Measurements from ENCODE around the gene F7. TPM values are rescaled to one million over a fixed set of nuclear protein-coding genes. Genes with fewer than 3 reads are reported as not detected.

Gene F7
- total and polyA plus RNA-seq, 2 donors (not counting 1 experiment from before 2014, with no cell fraction given): not detected

- H3K27me3 ChIP-seq (ENCODE audit: control insufficient read depth, insufficient read depth, low read length): peaks cover 2% of the 10 kb centered on the region
- H3K9me3 ChIP-seq (ENCODE audit: control insufficient read depth, insufficient read depth, low read depth, low read length): no peaks in the 10 kb centered on the region
- no peaks in the 10 kb centered on the region for H4K20me1 ChIP-seq (ENCODE audit: control insufficient read depth, extremely low read depth, insufficient read depth, low read length)
- no peak overlapping the region for H3K9ac ChIP-seq (ENCODE audit: insufficient read depth, low read length)
- H2AFZ ChIP-seq (ENCODE audit: low read length): no peak overlapping the region
- DNase-seq (ENCODE audit: low read depth in 2 of 2): no peak
- no peak overlapping the region for H3K27ac ChIP-seq (ENCODE audit: insufficient read depth, low read length)
- H3K4me2 ChIP-seq (ENCODE audit: extremely low read depth, insufficient read depth, low read length): no peak overlapping the region
- H3K4me1 ChIP-seq (ENCODE audit: control insufficient read depth, extremely low read depth, insufficient read depth, low read length): no peaks in the 10 kb centered on the region
- H3K4me3 ChIP-seq (replicated peaks in 1 of 4; ENCODE audit: control extremely low read depth in 1 of 4, insufficient read depth in 1 of 4, low read depth in 3 of 4, low read length in 4 of 4): no peak overlapping the region
- no peaks in the 10 kb centered on the region for H3K36me3 ChIP-seq (ENCODE audit: control insufficient read depth, insufficient read depth, low read length)
- TF ChIP-seq CTCF (conservative IDR thresholded peaks at IDR 0.05 in 1 of 2, IDR thresholded peaks at IDR 0.05 in 1 of 2; ENCODE audit: low read depth in 1 of 2, low read length in 2 of 2): no peak
- no peak for TF ChIP-seq EZH2 (IDR thresholded peaks at IDR 0.05; ENCODE audit: low read length, missing control alignments)
- H3K79me2 ChIP-seq (ENCODE audit: control insufficient read depth, insufficient read depth, low read length): no peaks in the 10 kb centered on the region
Observed at GRCh38 chr13:113121183-113121927, 15.8 kb downstream of the F7 start.

GRCh38 chr13:113121928-113122471, 16.4 kb downstream of the F7 start:
- H3K27ac ChIP-seq (ENCODE audit: insufficient read depth, low read length): no peak overlapping the region
- H3K4me1 ChIP-seq (ENCODE audit: control insufficient read depth, extremely low read depth, insufficient read depth, low read length): no peaks in the 10 kb centered on the region
- peak overlapping the region; percentile 82 for H3K4me2 ChIP-seq (ENCODE audit: extremely low read depth, insufficient read depth, low read length)
- no peak for TF ChIP-seq CTCF (conservative IDR thresholded peaks at IDR 0.05 in 1 of 2, IDR thresholded peaks at IDR 0.05 in 1 of 2; ENCODE audit: low read depth in 1 of 2, low read length in 2 of 2)
- no peak for TF ChIP-seq EZH2 (IDR thresholded peaks at IDR 0.05; ENCODE audit: low read length, missing control alignments)
- H4K20me1 ChIP-seq (ENCODE audit: control insufficient read depth, extremely low read depth, insufficient read depth, low read length): no peaks in the 10 kb centered on the region
- H3K4me3 ChIP-seq (replicated peaks in 1 of 4; ENCODE audit: control extremely low read depth in 1 of 4, insufficient read depth in 1 of 4, low read depth in 3 of 4, low read length in 4 of 4): peak overlapping the region in 1 of 4 experiments; percentile 58
- peak overlapping the region; percentile 96 for H2AFZ ChIP-seq (ENCODE audit: low read length)
- H3K27me3 ChIP-seq (ENCODE audit: control insufficient read depth, insufficient read depth, low read length): peaks cover 5% of the 10 kb centered on the region
- no peaks in the 10 kb centered on the region for H3K36me3 ChIP-seq (ENCODE audit: control insufficient read depth, insufficient read depth, low read length)
- DNase-seq (ENCODE audit: low read depth in 2 of 2): no peak
- H3K9ac ChIP-seq (ENCODE audit: insufficient read depth, low read length): peak overlapping the region; percentile 23
- no peaks in the 10 kb centered on the region for H3K79me2 ChIP-seq (ENCODE audit: control insufficient read depth, insufficient read depth, low read length)
- H3K9me3 ChIP-seq (ENCODE audit: control insufficient read depth, insufficient read depth, low read depth, low read length): no peaks in the 10 kb centered on the region

GRCh38 chr13:113122550-113123225, 17.1 kb downstream of the F7 start, which contains the start of gene F10:
Gene F10, plus strand, starts transcription at chr13:113122799. Its CDS starts 57 bp downstream, at chr13:113122856.
- TF ChIP-seq CTCF (conservative IDR thresholded peaks at IDR 0.05 in 1 of 2, IDR thresholded peaks at IDR 0.05 in 1 of 2; ENCODE audit: low read depth in 1 of 2, low read length in 2 of 2): no peak
- no peak for TF ChIP-seq EZH2 (IDR thresholded peaks at IDR 0.05; ENCODE audit: low read length, missing control alignments)
- H3K9me3 ChIP-seq (ENCODE audit: control insufficient read depth, insufficient read depth, low read depth, low read length): no peaks in the 10 kb centered on the region
- H3K79me2 ChIP-seq (ENCODE audit: control insufficient read depth, insufficient read depth, low read length): no peaks in the 10 kb centered on the region
- no peaks in the 10 kb centered on the region for H3K4me1 ChIP-seq (ENCODE audit: control insufficient read depth, extremely low read depth, insufficient read depth, low read length)
- H2AFZ ChIP-seq (ENCODE audit: low read length): peak within 1 kb of the TSS; percentile 96
- peak within 1 kb of the TSS; percentile 82 for H3K4me2 ChIP-seq (ENCODE audit: extremely low read depth, insufficient read depth, low read length)
- peak; percentile 21 to 74 for DNase-seq (ENCODE audit: low read depth in 2 of 2)
- peak within 1 kb of the TSS; percentile 47 for H3K27ac ChIP-seq (ENCODE audit: insufficient read depth, low read length)
- H3K36me3 ChIP-seq (ENCODE audit: control insufficient read depth, insufficient read depth, low read length): no peaks in the 10 kb centered on the region
- H3K27me3 ChIP-seq (ENCODE audit: control insufficient read depth, insufficient read depth, low read length): peaks cover 5% of the 10 kb centered on the region
- peak within 1 kb of the TSS; percentile 48 for H3K9ac ChIP-seq (ENCODE audit: insufficient read depth, low read length)
- peak within 1 kb of the TSS; percentile 37 to 58 (median 42) for H3K4me3 ChIP-seq (replicated peaks in 1 of 4; ENCODE audit: control extremely low read depth in 1 of 4, insufficient read depth in 1 of 4, low read depth in 3 of 4, low read length in 4 of 4)
- no peaks in the 10 kb centered on the region for H4K20me1 ChIP-seq (ENCODE audit: control insufficient read depth, extremely low read depth, insufficient read depth, low read length)

Data from fibroblast of lung (primary cell).